ENCODE results near the gene DRICH1. TPM values are rescaled to one million over a fixed set of nuclear protein-coding genes. Genes with fewer than 3 reads are reported as not detected.
"Not testable (repeated sequence)": the region's sequence is repeated elsewhere in the genome, so short reads cannot be mapped to it uniquely, and the experiment has no call there.

Gene DRICH1
- total and polyA plus RNA-seq, 2 of the 8 experiments (the other 6 are each of a cell fraction or from before 2014, with no cell fraction given): 0.21 to 0.28 TPM

DNA sequence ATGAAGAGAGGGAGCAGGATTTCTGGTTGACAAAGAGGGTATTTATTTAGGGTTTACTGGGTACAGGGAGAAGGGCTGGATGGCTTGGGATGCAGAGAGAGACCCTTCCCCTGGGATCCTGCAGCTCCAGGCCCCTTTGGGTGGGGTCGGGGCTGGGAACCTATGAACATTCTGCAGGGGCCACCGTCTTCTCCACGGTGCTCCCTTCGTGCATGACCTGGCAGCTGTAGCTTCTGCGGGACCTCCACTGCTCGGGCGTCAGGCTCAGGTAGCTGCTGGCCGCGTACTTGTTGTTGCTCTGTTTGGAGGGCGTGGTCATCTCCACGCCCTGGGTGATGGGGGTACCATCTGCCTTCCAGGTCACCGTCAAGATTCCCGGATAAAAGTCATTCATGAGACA is 59.0 kb downstream of the DRICH1 start:
- H2AFZ ChIP-seq (ENCODE audit: low read length); H2BK5ac ChIP-seq (ENCODE audit: low read depth, low read length); DNase-seq (ENCODE audit: low read depth in 1 of 2, low spot score in 2 of 2); H3K56ac ChIP-seq (replicated peaks; ENCODE audit: insufficient read length, low read depth, low read length); H4K8ac ChIP-seq (ENCODE audit: extremely low read depth, insufficient read depth, low read length); H2BK20ac ChIP-seq (ENCODE audit: low read length); H3K4me2 ChIP-seq (ENCODE audit: insufficient read depth in 1 of 2, low read depth in 2 of 2, low read length in 2 of 2); H3K14ac ChIP-seq (ENCODE audit: insufficient read length); H3K18ac ChIP-seq (ENCODE audit: extremely low read depth, low read length); H2BK12ac ChIP-seq (ENCODE audit: low read depth, low read length); H3K4me1 ChIP-seq (replicated peaks in 1 of 4; ENCODE audit: control insufficient read depth in 3 of 4, insufficient read depth in 4 of 4, low read length in 3 of 4); H3K27ac ChIP-seq (ENCODE audit: low read depth, low read length); H2BK120ac ChIP-seq (replicated peaks; ENCODE audit: low read depth, low read length); H2AK5ac ChIP-seq (ENCODE audit: low read depth, low read length); H4K5ac ChIP-seq (ENCODE audit: insufficient read length, low read depth, low read length); H3K9me3 ChIP-seq (ENCODE audit: insufficient read depth in 2 of 2, low read depth in 1 of 2, low read length in 1 of 2); POLR2A ChIA-PET (ENCODE audit: partially characterized antibody); FAIRE-seq; H3K9ac ChIP-seq (replicated peaks in 1 of 4; ENCODE audit: extremely low read depth in 1 of 4, low read depth in 3 of 4, low read length in 3 of 4); H3K4ac ChIP-seq (replicated peaks; ENCODE audit: insufficient read length, low read depth, low read length); H3K23me2 ChIP-seq (ENCODE audit: low read depth, low read length); H4K20me1 ChIP-seq (replicated peaks in 1 of 2; ENCODE audit: control insufficient read depth in 1 of 2, insufficient read depth in 2 of 2, low read length in 2 of 2); H3K4me3 ChIP-seq (ENCODE audit: extremely low read depth in 1 of 4, insufficient read depth in 2 of 4, low read depth in 3 of 4, low read length in 4 of 4); H3K79me1 ChIP-seq (ENCODE audit: low read depth, low read length); H3K36me3 ChIP-seq (ENCODE audit: control insufficient read depth in 2 of 4, insufficient read depth in 4 of 4, low read length in 3 of 4); H3K23ac ChIP-seq (ENCODE audit: insufficient read length); H2BK15ac ChIP-seq (ENCODE audit: low read length); H3K79me2 ChIP-seq (ENCODE audit: control insufficient read depth in 1 of 2, insufficient read depth in 2 of 2, low read length in 2 of 2); H4K91ac ChIP-seq (replicated peaks; ENCODE audit: insufficient read length, low read length): not testable (repeated sequence)
- 79% methylated on average over 13 of the region's 13 CpGs; no CpG with 5 or more reads in 1 of the 2 experiments for WGBS, 2 experiments (ENCODE audit: extremely low coverage in 1 of 2, insufficient coverage in 1 of 2, insufficient read length in 1 of 2, insufficient replicate concordance in 2 of 2, low coverage in 1 of 2, low lambda C conversion rate in 2 of 2, missing lambda C conversion rate in 1 of 2)
- CTCF ChIA-PET (ENCODE audit: partially characterized antibody): interaction anchor here (1.5 kb wide), 1 partner anchor 19 kb away, joined by 6 read pairs; no protein-coding TSS in a partner anchor
- H3K27me3 ChIP-seq (replicated peaks in 1 of 4; ENCODE audit: control insufficient read depth in 3 of 4, extremely low read depth in 1 of 4, insufficient read depth in 3 of 4, low read length in 3 of 4): peaks cover 0 to 11% (median 2%) of the 10 kb centered on the region in 4 experiments; a peak in 3 of 7 replicates

Data from H1 (cell line).